ENCODE results near the gene DCST1. TPM values are rescaled to one million over a fixed set of nuclear protein-coding genes. Genes with fewer than 3 reads are reported as not detected.

Gene DCST1
- total RNA-seq, 3 donors from 2014 or later: not detected

DNA sequence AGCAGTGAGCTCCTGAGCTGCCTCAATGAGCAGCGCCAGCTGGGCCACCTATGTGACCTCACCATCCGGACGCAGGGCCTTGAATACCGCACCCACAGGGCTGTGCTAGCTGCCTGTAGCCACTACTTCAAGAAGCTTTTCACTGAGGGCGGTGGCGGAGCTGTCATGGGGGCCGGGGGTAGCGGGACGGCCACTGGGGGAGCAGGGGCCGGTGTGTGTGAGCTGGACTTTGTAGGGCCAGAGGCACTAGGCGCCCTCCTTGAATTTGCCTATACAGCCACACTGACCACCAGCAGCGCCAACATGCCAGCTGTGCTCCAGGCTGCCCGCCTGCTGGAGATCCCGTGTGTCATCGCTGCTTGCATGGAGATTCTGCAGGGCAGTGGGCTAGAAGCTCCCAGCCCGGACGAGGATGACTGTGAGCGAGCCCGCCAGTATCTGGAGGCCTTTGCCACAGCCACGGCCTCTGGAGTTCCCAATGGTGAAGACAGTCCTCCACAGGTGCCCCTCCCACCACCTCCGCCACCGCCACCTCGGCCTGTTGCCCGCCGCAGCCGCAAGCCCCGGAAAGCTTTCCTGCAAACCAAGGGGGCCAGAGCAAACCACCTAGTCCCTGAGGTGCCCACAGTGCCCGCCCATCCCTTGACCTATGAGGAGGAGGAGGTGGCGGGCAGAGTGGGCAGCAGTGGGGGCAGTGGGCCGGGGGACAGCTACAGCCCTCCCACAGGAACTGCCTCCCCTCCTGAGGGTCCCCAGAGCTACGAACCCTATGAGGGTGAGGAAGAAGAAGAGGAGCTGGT is 18.7 kb upstream of the DCST1 start:
- DNase-seq (no peak), ATAC-seq (no peak)
- Mint-ChIP-seq H3K9me3 (no peaks in the 10 kb centered on the region), H3K4me3 (no peak overlapping the region), H3K27me3 (ENCODE audit: low read depth) (no peaks in the 10 kb centered on the region), H3K36me3 (ENCODE audit: insufficient read depth) (no peaks in the 10 kb centered on the region), H3K4me1 (ENCODE audit: low read depth) (peaks cover 81% of the 10 kb centered on the region)

DNA sequence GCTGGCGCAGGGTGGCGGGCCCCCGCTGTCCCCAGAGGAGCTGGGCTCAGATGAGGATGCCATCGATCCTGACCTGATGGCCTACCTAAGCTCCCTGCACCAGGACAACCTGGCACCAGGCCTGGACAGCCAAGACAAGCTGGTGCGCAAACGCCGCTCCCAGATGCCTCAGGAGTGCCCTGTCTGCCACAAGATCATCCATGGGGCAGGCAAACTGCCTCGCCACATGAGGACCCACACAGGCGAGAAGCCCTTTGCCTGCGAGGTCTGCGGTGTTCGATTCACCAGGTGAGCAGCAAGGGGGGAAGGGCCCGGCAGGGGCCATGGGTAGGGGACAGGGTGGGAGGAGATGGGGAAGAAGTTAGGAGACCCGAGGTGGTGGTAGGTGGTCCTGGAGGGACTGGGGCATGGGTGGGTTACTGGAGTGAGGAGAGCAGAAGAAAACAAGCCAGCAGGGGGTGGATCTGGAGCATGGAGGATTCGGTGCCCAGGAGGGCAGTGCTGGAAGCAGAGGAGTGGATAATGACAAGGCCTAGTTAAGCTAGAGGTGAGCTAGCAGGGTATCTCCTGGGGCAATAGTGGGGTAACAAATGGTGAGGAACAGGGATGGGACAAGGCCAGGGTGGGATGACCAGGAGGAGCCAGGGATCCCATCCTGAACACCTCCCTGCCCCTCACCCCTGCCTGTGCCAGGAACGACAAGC is 17.9 kb upstream of the DCST1 start:
- Mint-ChIP-seq H3K36me3 (ENCODE audit: insufficient read depth) (no peaks in the 10 kb centered on the region), H3K4me1 (ENCODE audit: low read depth) (peaks cover 77% of the 10 kb centered on the region), H3K27me3 (ENCODE audit: low read depth) (no peaks in the 10 kb centered on the region), H3K4me3 (peak overlapping the region; percentile 4), H3K9me3 (no peaks in the 10 kb centered on the region)
- ATAC-seq (no peak), DNase-seq (no peak)

DNA sequence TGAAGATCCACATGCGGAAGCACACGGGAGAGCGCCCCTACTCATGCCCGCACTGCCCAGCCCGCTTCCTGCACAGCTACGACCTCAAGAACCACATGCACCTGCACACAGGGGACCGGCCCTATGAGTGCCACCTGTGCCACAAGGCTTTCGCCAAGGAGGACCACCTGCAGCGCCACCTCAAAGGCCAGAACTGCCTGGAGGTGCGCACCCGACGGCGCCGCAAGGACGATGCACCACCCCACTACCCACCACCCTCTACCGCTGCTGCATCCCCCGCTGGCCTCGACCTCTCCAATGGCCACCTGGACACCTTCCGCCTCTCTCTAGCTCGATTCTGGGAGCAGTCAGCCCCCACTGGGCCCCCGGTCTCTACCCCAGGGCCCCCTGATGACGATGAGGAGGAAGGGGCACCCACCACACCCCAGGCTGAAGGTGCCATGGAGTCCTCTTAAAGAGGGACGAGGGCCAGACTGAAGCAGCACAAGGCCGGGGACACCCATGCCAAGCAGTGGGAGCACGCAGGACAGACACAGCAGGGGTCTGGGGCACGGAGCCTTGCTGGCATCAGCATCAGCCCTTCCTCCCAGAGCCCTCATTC is 17.3 kb upstream of the DCST1 start:
- DNase-seq (no peak), ATAC-seq (no peak)
- Mint-ChIP-seq H3K9me3 (no peaks in the 10 kb centered on the region), H3K4me3 (peak overlapping the region; percentile 4), H3K27me3 (ENCODE audit: low read depth) (no peaks in the 10 kb centered on the region), H3K4me1 (ENCODE audit: low read depth) (peaks cover 71% of the 10 kb centered on the region), H3K36me3 (ENCODE audit: insufficient read depth) (no peaks in the 10 kb centered on the region)

DNA sequence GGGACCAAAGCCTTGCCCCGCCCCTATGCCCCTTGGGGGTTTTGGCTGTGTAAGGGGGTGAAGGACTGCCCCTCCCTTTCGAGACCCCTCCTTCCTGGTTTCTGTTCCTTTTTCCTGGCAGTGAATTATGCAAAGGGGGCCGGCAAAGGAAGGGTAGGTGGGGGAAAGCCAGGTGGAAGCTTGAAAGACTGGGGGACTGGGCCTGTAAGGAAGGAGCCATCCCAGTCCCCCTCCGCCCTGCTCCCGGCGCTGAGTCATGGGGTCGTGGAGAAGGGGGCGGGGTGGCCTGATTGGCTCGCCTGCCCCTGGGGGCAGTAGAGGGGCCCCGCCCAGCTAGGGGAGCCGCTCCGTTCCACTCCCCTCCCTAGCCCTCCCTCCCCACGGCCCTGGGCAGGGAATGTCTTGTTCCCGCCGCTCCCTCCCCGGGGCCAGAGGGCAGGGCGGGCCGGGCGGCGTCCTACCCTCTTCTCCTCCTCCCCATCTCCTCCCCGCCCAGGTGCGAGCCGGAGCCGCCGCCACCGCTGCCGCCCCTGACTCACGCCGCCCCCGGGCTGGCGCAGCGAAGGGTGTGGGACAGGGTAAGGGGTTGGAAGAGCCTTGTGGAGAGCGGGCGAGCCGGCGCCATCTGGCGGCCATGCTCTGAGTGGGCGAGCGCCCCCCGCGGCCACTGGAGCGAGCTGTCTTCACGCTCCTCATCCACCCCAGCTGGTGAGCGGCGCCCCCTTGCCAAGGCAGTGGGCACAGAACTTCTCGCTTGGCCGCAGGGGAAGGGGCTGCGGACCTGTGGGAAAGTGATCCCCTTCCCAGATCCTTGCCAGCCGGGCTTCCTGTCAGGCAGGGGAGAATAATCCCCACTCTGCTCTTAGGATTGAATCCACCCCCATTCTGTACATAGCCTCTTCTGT is 16.3 kb upstream of the DCST1 start:
- DNase-seq: peak; percentile 92
- ATAC-seq: peak; percentile 94
- Mint-ChIP-seq H3K4me1 (ENCODE audit: low read depth) (peaks cover 65% of the 10 kb centered on the region), H3K9me3 (no peaks in the 10 kb centered on the region), H3K27me3 (ENCODE audit: low read depth) (no peaks in the 10 kb centered on the region), H3K36me3 (ENCODE audit: insufficient read depth) (no peaks in the 10 kb centered on the region), H3K4me3 (peak overlapping the region; percentile 53)

DNA sequence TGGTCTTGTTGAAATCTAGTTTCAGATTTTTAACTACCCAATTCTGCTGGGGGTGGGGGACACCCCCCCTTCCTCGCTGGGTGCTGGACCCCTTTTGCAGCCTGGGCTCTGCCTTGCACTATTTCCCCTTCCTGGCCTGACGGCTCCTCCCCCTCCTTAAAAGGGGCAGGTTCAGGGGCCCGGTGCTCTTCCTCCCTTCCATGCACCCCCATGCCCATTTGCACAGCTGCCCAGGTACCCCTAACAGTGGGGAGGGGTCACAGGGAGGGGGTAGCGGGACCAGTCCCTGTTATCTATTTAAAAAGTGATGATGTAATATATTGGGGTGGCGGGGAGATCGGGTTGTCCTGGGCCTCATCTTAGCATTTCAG is 15.7 kb upstream of the DCST1 start:
- H3K27me3 Mint-ChIP-seq (ENCODE audit: low read depth): no peaks in the 10 kb centered on the region
- peak overlapping the region; percentile 53 for H3K4me3 Mint-ChIP-seq
- H3K9me3 Mint-ChIP-seq: no peaks in the 10 kb centered on the region
- ATAC-seq: peak in 1 of 2 donors; percentile 0
- H3K36me3 Mint-ChIP-seq (ENCODE audit: insufficient read depth): no peaks in the 10 kb centered on the region
- DNase-seq: no peak
- H3K4me1 Mint-ChIP-seq (ENCODE audit: low read depth): peaks cover 58% of the 10 kb centered on the region

DNA sequence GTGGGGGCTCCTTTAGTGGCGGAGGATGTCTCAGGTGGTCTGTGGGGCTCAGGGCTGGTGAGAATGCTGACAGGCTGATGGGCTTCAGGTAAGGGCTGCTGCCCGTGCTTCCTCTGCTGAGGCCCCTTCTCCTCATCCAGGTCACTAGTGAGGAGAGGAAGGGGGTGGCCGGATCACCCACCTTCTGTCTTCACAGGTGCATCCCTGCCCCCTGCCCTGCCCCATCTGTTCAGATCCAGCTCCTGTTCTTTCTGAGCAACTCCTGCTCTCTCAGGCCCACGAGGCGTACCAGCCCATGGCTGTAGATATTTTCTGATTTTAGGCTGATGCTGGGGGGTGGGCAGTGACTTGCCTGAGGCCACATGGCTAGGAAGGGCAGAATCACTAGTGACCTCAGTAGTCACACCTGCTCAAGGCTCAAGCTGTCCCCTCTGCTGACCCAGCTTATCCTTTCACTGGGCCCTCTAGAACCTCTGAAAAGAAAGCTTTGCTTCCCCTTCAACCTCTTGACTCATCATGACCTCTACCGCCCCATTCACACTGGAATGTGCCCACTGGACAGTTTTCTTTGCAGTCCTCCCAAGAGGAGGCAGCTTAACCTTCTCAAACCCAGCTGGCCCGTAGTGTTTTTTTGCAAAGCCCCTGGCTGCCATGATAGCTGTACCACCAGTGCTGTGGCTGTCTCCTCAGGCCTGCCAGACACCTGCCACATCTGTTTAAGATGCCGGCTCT is 14.8 kb upstream of the DCST1 start:
- H3K36me3 Mint-ChIP-seq (ENCODE audit: insufficient read depth): no peaks in the 10 kb centered on the region
- no peak for DNase-seq
- H3K9me3 Mint-ChIP-seq: no peaks in the 10 kb centered on the region
- H3K27me3 Mint-ChIP-seq (ENCODE audit: low read depth): no peaks in the 10 kb centered on the region
- H3K4me3 Mint-ChIP-seq: no peak overlapping the region
- peaks cover 51% of the 10 kb centered on the region for H3K4me1 Mint-ChIP-seq (ENCODE audit: low read depth)
- no peak for ATAC-seq

DNA sequence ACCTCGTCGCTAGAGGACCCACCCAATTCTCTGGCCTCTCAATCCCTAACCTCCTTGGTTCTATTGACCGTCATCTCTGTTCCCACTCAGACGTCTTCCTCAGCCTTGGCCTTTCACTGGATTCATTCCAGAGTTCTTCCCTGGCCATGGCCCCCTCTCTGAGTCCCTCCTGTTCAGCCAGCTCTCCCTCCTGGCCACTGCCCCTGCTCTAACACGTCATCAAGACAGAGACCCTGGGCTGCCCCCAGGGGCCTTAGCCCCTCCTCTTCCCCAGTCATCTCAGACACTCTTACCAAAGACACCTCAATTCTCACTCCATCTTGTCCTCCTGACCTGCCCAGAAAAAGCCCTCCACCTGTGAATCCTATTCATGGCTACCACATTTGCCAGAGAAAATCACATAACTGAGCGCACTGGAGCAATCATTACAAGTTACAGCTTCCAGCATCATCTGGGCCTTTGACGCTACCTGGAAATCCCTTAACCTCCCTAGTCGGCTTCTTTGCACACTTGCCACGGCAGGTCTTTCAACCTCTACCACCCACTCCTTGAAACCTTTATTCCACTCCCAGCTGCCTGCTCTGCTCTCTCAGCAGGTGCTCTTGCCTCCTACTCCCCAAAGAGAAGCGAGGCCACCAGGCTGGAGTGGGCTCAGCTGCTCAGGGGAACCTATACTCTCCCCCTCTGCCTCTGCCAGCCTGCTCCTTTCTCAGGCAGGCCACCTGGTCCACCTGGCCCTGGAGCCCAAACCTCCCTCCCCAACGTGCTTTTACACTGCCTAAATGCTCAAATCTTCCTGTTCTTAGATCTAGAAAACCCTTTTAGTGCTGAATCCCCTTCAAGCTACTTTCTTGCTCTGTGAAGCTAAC is 14.0 kb upstream of the DCST1 start:
- DNase-seq (no peak), ATAC-seq (no peak)
- Mint-ChIP-seq H3K27me3 (ENCODE audit: low read depth) (no peaks in the 10 kb centered on the region), H3K9me3 (no peaks in the 10 kb centered on the region), H3K36me3 (ENCODE audit: insufficient read depth) (no peaks in the 10 kb centered on the region), H3K4me3 (no peak overlapping the region), H3K4me1 (ENCODE audit: low read depth) (peaks cover 42% of the 10 kb centered on the region)

DNA sequence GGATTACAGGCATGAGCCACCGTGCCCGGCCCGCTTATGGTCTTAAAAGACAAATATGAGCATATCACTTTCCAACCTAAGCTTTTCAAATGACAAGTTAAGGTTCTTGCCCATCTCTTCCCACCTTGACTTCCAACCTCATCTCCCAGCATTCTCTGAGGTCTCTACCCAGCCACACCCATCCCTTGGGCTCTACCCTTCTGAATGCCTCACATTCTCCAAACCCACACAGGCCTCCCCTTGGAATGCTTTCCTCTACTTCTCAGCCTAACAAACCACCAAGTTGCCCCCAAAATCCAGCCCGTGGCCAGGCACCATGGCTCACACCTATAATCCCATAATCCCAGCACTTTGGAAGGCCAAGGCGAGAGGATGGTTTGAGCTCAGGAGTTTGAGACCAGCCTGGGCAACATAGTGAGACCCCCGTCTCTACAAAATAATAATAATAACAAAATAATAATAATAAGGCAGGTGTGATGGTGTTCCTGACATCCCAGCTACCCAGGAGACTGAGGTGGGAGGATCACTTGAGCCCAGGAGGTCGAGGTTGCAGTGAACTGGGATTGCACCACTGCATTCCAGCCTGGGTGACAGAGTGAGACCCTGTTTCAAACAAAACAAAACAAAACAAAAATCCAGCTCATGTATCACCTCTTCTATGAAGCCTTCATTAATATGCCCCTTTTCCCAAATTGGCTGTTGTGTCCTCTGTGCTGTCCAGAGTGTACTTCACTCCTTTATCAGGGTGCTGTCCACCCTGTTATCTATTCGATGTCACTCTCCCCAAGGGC is 11.3 kb upstream of the DCST1 start:
- ATAC-seq: no peak
- H3K36me3 Mint-ChIP-seq (ENCODE audit: insufficient read depth): no peaks in the 10 kb centered on the region
- no peaks in the 10 kb centered on the region for H3K27me3 Mint-ChIP-seq (ENCODE audit: low read depth)
- no peak for DNase-seq
- peaks cover 20% of the 10 kb centered on the region for H3K4me1 Mint-ChIP-seq (ENCODE audit: low read depth)
- H3K4me3 Mint-ChIP-seq: no peak overlapping the region
- no peaks in the 10 kb centered on the region for H3K9me3 Mint-ChIP-seq

DNA sequence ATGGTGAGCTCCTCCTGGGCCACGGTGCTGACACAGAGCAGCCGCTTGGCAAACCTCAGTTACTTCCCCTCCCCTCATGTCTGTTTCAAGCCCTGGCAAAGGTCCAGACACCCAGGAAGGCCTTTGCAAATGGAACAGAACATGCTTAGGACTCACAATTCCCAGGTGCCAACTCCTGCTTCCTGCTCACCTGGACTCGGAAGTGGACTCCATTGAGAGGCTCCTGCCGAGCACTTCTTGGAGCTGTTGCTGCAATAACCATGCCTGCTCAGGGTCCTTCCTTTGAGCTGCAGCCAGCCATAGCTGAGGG is 10.7 kb upstream of the DCST1 start:
- ATAC-seq (no peak), DNase-seq (no peak)
- Mint-ChIP-seq H3K36me3 (ENCODE audit: insufficient read depth) (no peaks in the 10 kb centered on the region), H3K9me3 (no peaks in the 10 kb centered on the region), H3K27me3 (ENCODE audit: low read depth) (no peaks in the 10 kb centered on the region), H3K4me3 (no peak overlapping the region), H3K4me1 (ENCODE audit: low read depth) (peaks cover 16% of the 10 kb centered on the region)

DNA sequence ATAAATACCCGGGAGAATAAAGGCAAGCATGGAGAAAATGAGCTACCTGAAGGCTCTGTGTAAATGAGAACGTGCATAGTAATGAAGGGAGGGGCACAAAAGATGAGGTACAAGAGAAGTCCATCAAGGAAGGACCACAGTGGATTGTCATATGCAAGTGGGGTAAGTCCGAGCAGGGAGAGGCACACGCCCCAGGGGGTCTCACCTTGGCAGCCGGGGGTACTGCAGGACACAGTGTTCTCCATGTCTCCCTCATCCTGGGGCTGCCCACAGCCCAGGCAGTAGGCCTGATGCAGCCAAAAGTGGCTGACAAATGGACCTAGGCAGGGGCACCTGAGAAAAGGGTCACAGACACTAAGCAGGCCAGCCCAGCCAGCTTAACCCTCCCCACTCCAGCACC is 10.0 kb upstream of the DCST1 start:
- Mint-ChIP-seq H3K4me1 (ENCODE audit: low read depth) (peaks cover 14% of the 10 kb centered on the region), H3K4me3 (no peak overlapping the region), H3K27me3 (ENCODE audit: low read depth) (no peaks in the 10 kb centered on the region), H3K36me3 (ENCODE audit: insufficient read depth) (no peaks in the 10 kb centered on the region), H3K9me3 (no peaks in the 10 kb centered on the region)
- ATAC-seq (no peak), DNase-seq (no peak)

DNA sequence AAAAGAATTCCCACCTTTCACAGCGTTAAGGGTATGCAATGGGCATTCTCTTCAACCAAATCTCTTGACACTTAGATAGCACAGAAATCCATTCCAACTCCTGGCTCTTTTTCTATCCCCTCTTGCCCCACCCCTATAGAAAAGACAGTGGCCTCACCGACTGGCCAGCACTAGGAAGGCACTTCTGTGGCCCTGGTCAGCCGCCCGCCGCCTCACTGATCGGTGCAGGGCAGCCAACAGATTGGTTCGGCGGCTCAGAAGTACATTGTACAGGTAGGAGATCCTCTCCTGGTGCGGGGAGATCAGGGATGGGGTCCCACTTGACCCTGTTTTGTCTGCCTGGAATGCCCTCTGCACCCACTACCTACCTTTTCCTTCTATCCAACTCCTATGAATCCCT is 9.3 kb upstream of the DCST1 start:
- DNase-seq (no peak), ATAC-seq (no peak)
- peaks cover 9% of the 10 kb centered on the region for H3K4me1 Mint-ChIP-seq (ENCODE audit: low read depth)
- no peaks in the 10 kb centered on the region for H3K36me3 Mint-ChIP-seq (ENCODE audit: insufficient read depth)
- no peaks in the 10 kb centered on the region for H3K9me3 Mint-ChIP-seq
- H3K4me3 Mint-ChIP-seq: no peak overlapping the region
- no peaks in the 10 kb centered on the region for H3K27me3 Mint-ChIP-seq (ENCODE audit: low read depth)

DNA sequence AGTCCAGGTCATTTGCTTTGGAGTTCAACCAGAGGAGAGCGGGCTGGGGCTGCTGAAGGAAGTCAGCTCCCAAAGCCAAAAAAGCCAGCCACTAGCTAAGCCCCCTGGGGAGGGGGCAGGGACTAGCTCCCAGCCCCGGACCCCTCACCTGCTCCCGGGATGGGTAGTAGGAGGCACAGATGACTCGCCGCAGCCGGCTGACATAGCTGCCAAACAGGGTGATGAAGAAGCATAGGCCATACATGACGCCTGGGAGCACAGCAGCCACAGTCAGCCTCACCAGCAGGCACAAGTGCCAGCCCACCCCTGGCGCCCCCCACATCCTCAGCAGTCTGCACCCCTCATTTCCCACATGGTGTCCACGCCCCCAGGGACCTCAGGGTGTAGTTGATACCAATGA is 7.5 kb upstream of the DCST1 start:
- H3K27me3 Mint-ChIP-seq (ENCODE audit: low read depth): peaks cover 1% of the 10 kb centered on the region
- DNase-seq (no peak), ATAC-seq (no peak)
- H3K9me3 Mint-ChIP-seq: no peaks in the 10 kb centered on the region
- H3K4me1 Mint-ChIP-seq (ENCODE audit: low read depth): no peaks in the 10 kb centered on the region
- no peaks in the 10 kb centered on the region for H3K36me3 Mint-ChIP-seq (ENCODE audit: insufficient read depth)
- no peak overlapping the region for H3K4me3 Mint-ChIP-seq
